WTC11 (cell line): Measurements from ENCODE around the gene SLC9A4. TPM values are rescaled to one million over a fixed set of nuclear protein-coding genes. Genes with fewer than 3 reads are reported as not detected.

Source experiments
- ATAC-seq: fragments of 200-7000 bp; cut with Tn5 transposase; 2 replicates; pipeline ENCODE4 v1.10.0; 2021; ENCODE audit warnings: mild to moderate bottlenecking, moderate library complexity
- CTCF ChIA-PET: fragments of 300-600 bp; sonication (Branson Sonifier 250); formaldehyde crosslinking; loops from one replicate; lab custom pipeline; 2021; ENCODE audit warnings: antibody characterized with exemption; lab: Charles Lee
- POLR2A ChIA-PET: fragments of 350-600 bp; sonication (Branson Sonifier 250); formaldehyde crosslinking; loops from one replicate; lab custom pipeline; 2021; ENCODE audit warnings: antibody characterized with exemption; lab: Charles Lee
- DNase-seq: peaks from one replicate; pipeline ENCODE4 v3.0.0; 2021; ENCODE audit warnings: low spot score
- H3K27ac Mint-ChIP-seq: 2 replicates; pipeline ENCODE4 v1.8.0; 2021; ENCODE audit warnings: mixed read lengths
- H3K27me3 Mint-ChIP-seq: 2 replicates; pipeline ENCODE4 v1.8.0; 2021; ENCODE audit warnings: low read depth, mild to moderate bottlenecking, moderate library complexity, mixed read lengths
- H3K36me3 Mint-ChIP-seq: 2 replicates; pipeline ENCODE4 v1.8.0; 2021; ENCODE audit warnings: mixed read lengths
- H3K4me1 Mint-ChIP-seq: 2 replicates; pipeline ENCODE4 v1.8.0; 2022; ENCODE audit warnings: mixed read lengths
- H3K4me3 Mint-ChIP-seq: 2 replicates; pipeline ENCODE4 v1.8.0; 2021; ENCODE audit warnings: mild to moderate bottlenecking, moderate library complexity, mixed read lengths
- H3K9me3 Mint-ChIP-seq: 2 replicates; pipeline ENCODE4 v1.8.0; 2021; ENCODE audit warnings: mixed read lengths
- MYBL2 ChIP-seq: sonication (generic); formaldehyde crosslinking; IDR thresholded peaks from 2 replicates; pipeline ENCODE4 v1.8.1; 2023; ENCODE audit warnings: mild to moderate bottlenecking, moderate library complexity, missing genetic modification reagents
- NFATC4 ChIP-seq: fragments of 250-450 bp; sonication (Bioruptor Pico); IDR thresholded peaks from 2 replicates; pipeline ENCODE4 v1.9.0; 2021; ENCODE audit warnings: mild to moderate bottlenecking
- NR2C2 ChIP-seq: sonication (generic); formaldehyde crosslinking; IDR thresholded peaks from 2 replicates; pipeline ENCODE4 v1.8.0; 2022; ENCODE audit warnings: mild to moderate bottlenecking, missing genetic modification reagents
- PRRX2 ChIP-seq: fragments of 250-450 bp; sonication (Bioruptor Pico); IDR thresholded peaks from 2 replicates; pipeline ENCODE4 v1.8.0; 2021; ENCODE audit warnings: mild to moderate bottlenecking
- RELA ChIP-seq: sonication (generic); formaldehyde crosslinking; IDR thresholded peaks from 2 replicates; pipeline ENCODE4 v1.8.1; 2022; ENCODE audit warnings: missing genetic modification reagents, mild to moderate bottlenecking, borderline replicate concordance
- TEAD4 ChIP-seq: sonication (generic); formaldehyde crosslinking; IDR thresholded peaks from 2 replicates; pipeline ENCODE4 v1.8.0; 2022; ENCODE audit warnings: mild to moderate bottlenecking, missing genetic modification reagents
- ZNF219 ChIP-seq: sonication (generic); formaldehyde crosslinking; IDR thresholded peaks from 2 replicates; pipeline ENCODE4 v1.8.0; 2023; ENCODE audit warnings: missing genetic modification reagents, mild to moderate bottlenecking, borderline replicate concordance
- ZNF317 ChIP-seq: sonication (generic); formaldehyde crosslinking; IDR thresholded peaks from 2 replicates; pipeline ENCODE4 v1.8.1; 2023; ENCODE audit warnings: low read depth, mild to moderate bottlenecking, moderate library complexity, missing genetic modification reagents, borderline replicate concordance
- ZNF671 ChIP-seq: fragments of 250-450 bp; sonication (Bioruptor Pico); IDR thresholded peaks from 2 replicates; pipeline ENCODE4 v1.8.0; 2021; ENCODE audit warnings: mild to moderate bottlenecking
- total RNA-seq: library from RNA; stranded (reverse); gene quantifications from 3 replicates; pipeline ENCODE4 v1.2.3, GENCODE V29; 2021
- TF ChIP-seq, protein P1 (sequence below): fragments of 250-450 bp; sonication (Bioruptor Pico); IDR thresholded peaks from 2 replicates; pipeline ENCODE4 v1.8.0; 2021; ENCODE audit warnings: mild to moderate bottlenecking
- TF ChIP-seq, protein P2 (sequence below): sonication (generic); formaldehyde crosslinking; IDR thresholded peaks from 2 replicates; pipeline ENCODE4 v1.8.0; 2022; ENCODE audit warnings: mild to moderate bottlenecking, missing genetic modification reagents
- TF ChIP-seq, protein P3 (sequence below): fragments of 250-450 bp; sonication (Bioruptor Pico); conservative IDR thresholded peaks from 2 replicates; pipeline ENCODE4 v1.9.0; 2021; ENCODE audit warnings: mild to moderate bottlenecking
- TF ChIP-seq, protein P4 (sequence below): fragments of 250-450 bp; sonication (Bioruptor Pico); IDR thresholded peaks from 2 replicates; pipeline ENCODE4 v1.9.0; 2021; ENCODE audit warnings: moderate library complexity, mild to moderate bottlenecking, inconsistent platforms, borderline replicate concordance
- TF ChIP-seq, protein P5 (sequence below): sonication (generic); formaldehyde crosslinking; IDR thresholded peaks from 2 replicates; pipeline ENCODE4 v1.8.0; 2023; ENCODE audit warnings: missing genetic modification reagents, mild to moderate bottlenecking, borderline replicate concordance
- TF ChIP-seq, protein P6 (sequence below): fragments of 250-450 bp; sonication (Bioruptor Pico); IDR thresholded peaks from 2 replicates; pipeline ENCODE4 v1.9.0; 2021; ENCODE audit warnings: mild to moderate bottlenecking
- TF ChIP-seq, protein P7 (sequence below): sonication (generic); formaldehyde crosslinking; conservative IDR thresholded peaks from 2 replicates; pipeline ENCODE4 v1.8.1; 2023; ENCODE audit warnings: mild to moderate bottlenecking, low read depth, missing genetic modification reagents, moderate library complexity
- TF ChIP-seq, protein P8 (sequence below): sonication (generic); formaldehyde crosslinking; IDR thresholded peaks from 2 replicates; pipeline ENCODE4 v1.8.1; 2023; ENCODE audit warnings: mild to moderate bottlenecking, missing genetic modification reagents
- TF ChIP-seq, protein P9 (sequence below): sonication (generic); formaldehyde crosslinking; IDR thresholded peaks from 2 replicates; pipeline ENCODE4 v1.8.1; 2022; ENCODE audit warnings: mild to moderate bottlenecking, missing genetic modification reagents, moderate library complexity, borderline replicate concordance

SLC9A4 gene
- total RNA-seq, 1 experiment from 2014 or later = 0.11 TPM

DNA sequence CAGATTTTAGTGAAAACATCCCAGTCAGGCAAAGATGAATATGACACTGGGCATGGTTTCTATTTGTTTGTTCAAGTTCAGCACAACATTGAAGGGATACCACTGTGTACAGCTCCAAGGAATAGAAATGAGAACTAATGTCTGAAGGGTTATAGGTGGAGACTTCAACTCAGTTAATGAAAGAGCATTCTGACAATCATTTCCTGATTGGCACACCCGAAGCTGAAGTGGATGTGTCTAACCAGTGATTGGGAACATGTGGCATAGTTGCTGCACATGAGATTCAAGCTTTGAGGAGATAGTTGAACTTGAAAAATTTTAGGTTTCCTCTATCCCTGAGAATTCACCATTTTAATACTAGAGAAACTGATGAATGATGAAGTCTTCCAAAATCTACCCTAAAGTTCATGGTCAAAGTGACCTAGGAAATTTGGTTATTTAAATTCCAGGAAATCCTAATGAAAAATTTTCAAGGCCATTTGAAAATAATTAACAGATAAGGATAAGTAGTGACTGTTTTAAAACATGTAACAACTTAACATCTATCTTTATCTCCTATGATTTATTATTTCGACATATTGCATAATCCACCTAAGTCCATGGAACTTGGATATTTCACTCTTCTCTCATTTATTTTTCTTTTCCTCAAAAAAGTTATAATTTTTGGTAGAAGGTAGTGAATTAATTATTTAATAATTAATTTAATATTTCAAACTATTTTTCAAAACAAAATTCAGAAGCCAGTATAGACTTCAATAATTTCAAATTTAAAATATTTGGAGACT lies 38.0 kb downstream of the SLC9A4 start:
- ATAC-seq = no peak
- no peak for DNase-seq
- Mint-ChIP-seq H3K27ac (no peak overlapping the region), H3K4me3 (no peak overlapping the region), H3K27me3 (no peaks in the 10 kb centered on the region), H3K36me3 (no peaks in the 10 kb centered on the region), H3K9me3 (peaks cover 17% of the 10 kb centered on the region), H3K4me1 (peaks cover 18% of the 10 kb centered on the region)
- ChIA-PET POLR2A (no interaction called here), CTCF (no interaction called here)
- TF ChIP-seq, protein P1, sequence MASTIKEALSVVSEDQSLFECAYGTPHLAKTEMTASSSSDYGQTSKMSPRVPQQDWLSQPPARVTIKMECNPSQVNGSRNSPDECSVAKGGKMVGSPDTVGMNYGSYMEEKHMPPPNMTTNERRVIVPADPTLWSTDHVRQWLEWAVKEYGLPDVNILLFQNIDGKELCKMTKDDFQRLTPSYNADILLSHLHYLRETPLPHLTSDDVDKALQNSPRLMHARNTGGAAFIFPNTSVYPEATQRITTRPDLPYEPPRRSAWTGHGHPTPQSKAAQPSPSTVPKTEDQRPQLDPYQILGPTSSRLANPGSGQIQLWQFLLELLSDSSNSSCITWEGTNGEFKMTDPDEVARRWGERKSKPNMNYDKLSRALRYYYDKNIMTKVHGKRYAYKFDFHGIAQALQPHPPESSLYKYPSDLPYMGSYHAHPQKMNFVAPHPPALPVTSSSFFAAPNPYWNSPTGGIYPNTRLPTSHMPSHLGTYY (CRISPR knock-in tag) = no peak
- TF ChIP-seq, protein P2, sequence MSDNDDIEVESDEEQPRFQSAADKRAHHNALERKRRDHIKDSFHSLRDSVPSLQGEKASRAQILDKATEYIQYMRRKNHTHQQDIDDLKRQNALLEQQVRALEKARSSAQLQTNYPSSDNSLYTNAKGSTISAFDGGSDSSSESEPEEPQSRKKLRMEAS (CRISPR knock-in tag) = no peak
- TF ChIP-seq, protein P3, sequence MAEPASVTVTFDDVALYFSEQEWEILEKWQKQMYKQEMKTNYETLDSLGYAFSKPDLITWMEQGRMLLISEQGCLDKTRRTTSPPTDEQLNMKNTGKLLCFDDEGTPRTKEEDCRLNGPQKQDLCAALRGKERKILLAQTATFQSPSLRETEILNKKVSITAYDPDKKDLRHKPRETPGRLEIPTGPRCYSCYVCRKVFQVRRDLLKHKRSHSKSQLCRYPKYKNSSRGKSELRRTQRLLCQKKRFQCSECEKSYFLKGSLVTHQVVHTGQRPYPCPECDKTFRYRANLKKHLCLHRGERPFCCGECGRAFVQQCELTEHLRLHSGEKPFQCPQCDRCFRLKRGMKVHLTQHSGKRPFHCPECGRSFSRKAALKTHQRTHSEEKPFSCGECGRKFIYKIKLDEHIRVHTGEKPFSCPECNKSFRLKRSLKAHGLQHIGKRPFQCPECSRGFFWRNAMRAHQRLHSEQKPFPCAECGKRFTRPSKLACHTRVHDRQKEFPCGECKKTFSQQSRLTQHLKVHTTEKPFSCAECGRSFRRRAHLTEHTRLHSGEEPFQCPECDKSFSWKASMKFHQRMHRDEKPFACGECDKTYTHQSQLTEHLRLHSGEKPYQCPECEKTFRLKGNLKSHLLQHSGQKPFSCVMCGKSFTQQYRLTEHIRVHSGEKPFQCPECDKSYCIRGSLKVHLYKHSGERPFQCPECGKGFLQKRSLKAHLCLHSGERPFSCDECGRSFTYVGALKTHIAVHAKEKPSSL (CRISPR knock-in tag) = no peak
- TF ChIP-seq, protein P4, sequence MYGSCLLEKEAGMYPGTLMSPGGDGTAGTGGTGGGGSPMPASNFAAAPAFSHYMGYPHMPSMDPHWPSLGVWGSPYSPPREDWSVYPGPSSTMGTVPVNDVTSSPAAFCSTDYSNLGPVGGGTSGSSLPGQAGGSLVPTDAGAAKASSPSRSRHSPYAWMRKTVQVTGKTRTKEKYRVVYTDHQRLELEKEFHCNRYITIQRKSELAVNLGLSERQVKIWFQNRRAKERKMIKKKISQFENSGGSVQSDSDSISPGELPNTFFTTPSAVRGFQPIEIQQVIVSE (CRISPR knock-in tag) = no peak
- TF ChIP-seq MYBL2 (CRISPR knock-in tag) (no peak), ZNF671 (no peak)
- TF ChIP-seq, protein P5, sequence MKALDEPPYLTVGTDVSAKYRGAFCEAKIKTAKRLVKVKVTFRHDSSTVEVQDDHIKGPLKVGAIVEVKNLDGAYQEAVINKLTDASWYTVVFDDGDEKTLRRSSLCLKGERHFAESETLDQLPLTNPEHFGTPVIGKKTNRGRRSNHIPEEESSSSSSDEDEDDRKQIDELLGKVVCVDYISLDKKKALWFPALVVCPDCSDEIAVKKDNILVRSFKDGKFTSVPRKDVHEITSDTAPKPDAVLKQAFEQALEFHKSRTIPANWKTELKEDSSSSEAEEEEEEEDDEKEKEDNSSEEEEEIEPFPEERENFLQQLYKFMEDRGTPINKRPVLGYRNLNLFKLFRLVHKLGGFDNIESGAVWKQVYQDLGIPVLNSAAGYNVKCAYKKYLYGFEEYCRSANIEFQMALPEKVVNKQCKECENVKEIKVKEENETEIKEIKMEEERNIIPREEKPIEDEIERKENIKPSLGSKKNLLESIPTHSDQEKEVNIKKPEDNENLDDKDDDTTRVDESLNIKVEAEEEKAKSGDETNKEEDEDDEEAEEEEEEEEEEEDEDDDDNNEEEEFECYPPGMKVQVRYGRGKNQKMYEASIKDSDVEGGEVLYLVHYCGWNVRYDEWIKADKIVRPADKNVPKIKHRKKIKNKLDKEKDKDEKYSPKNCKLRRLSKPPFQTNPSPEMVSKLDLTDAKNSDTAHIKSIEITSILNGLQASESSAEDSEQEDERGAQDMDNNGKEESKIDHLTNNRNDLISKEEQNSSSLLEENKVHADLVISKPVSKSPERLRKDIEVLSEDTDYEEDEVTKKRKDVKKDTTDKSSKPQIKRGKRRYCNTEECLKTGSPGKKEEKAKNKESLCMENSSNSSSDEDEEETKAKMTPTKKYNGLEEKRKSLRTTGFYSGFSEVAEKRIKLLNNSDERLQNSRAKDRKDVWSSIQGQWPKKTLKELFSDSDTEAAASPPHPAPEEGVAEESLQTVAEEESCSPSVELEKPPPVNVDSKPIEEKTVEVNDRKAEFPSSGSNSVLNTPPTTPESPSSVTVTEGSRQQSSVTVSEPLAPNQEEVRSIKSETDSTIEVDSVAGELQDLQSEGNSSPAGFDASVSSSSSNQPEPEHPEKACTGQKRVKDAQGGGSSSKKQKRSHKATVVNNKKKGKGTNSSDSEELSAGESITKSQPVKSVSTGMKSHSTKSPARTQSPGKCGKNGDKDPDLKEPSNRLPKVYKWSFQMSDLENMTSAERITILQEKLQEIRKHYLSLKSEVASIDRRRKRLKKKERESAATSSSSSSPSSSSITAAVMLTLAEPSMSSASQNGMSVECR (CRISPR knock-in tag) = no peak

DNA sequence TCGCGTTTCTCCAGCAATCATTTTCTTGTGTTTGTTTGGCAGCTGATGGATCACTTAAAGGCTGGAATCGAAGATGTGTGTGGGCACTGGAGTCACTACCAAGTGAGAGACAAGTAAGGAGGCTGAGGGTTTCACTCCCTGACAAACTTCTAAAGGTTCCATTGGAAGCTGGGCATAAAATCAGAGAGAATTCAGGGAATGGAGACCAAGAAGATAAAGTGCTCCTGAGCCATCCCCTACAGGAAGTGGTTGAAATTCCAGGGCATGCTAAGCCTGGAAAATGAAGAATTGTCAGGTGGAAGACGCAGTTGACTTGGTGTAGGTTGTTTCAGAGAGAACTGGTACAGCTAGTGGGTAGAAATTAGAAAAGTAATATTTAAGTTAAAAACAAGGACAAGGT lies 39.1 kb downstream of the SLC9A4 start:
- DNase-seq = no peak
- ChIA-PET CTCF (no interaction called here), POLR2A (no interaction called here)
- TF ChIP-seq PRRX2 (CRISPR knock-in tag) (no peak), RELA (no peak), ZNF219 (CRISPR knock-in tag) (no peak), ZNF317 (CRISPR knock-in tag) (no peak), NR2C2 (CRISPR knock-in tag) (no peak), TEAD4 (no peak), NFATC4 (no peak)
- TF ChIP-seq, protein P6, sequence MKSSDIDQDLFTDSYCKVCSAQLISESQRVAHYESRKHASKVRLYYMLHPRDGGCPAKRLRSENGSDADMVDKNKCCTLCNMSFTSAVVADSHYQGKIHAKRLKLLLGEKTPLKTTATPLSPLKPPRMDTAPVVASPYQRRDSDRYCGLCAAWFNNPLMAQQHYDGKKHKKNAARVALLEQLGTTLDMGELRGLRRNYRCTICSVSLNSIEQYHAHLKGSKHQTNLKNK (CRISPR knock-in tag) = no peak
- TF ChIP-seq, protein P7, sequence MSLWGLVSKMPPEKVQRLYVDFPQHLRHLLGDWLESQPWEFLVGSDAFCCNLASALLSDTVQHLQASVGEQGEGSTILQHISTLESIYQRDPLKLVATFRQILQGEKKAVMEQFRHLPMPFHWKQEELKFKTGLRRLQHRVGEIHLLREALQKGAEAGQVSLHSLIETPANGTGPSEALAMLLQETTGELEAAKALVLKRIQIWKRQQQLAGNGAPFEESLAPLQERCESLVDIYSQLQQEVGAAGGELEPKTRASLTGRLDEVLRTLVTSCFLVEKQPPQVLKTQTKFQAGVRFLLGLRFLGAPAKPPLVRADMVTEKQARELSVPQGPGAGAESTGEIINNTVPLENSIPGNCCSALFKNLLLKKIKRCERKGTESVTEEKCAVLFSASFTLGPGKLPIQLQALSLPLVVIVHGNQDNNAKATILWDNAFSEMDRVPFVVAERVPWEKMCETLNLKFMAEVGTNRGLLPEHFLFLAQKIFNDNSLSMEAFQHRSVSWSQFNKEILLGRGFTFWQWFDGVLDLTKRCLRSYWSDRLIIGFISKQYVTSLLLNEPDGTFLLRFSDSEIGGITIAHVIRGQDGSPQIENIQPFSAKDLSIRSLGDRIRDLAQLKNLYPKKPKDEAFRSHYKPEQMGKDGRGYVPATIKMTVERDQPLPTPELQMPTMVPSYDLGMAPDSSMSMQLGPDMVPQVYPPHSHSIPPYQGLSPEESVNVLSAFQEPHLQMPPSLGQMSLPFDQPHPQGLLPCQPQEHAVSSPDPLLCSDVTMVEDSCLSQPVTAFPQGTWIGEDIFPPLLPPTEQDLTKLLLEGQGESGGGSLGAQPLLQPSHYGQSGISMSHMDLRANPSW (CRISPR knock-in tag) = no peak
- TF ChIP-seq, protein P8, sequence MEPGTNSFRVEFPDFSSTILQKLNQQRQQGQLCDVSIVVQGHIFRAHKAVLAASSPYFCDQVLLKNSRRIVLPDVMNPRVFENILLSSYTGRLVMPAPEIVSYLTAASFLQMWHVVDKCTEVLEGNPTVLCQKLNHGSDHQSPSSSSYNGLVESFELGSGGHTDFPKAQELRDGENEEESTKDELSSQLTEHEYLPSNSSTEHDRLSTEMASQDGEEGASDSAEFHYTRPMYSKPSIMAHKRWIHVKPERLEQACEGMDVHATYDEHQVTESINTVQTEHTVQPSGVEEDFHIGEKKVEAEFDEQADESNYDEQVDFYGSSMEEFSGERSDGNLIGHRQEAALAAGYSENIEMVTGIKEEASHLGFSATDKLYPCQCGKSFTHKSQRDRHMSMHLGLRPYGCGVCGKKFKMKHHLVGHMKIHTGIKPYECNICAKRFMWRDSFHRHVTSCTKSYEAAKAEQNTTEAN = no peak
- TF ChIP-seq, protein P2 (CRISPR knock-in tag) = no peak
- TF ChIP-seq, protein P9, sequence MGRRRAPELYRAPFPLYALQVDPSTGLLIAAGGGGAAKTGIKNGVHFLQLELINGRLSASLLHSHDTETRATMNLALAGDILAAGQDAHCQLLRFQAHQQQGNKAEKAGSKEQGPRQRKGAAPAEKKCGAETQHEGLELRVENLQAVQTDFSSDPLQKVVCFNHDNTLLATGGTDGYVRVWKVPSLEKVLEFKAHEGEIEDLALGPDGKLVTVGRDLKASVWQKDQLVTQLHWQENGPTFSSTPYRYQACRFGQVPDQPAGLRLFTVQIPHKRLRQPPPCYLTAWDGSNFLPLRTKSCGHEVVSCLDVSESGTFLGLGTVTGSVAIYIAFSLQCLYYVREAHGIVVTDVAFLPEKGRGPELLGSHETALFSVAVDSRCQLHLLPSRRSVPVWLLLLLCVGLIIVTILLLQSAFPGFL = no peak
- Mint-ChIP-seq H3K36me3 (no peaks in the 10 kb centered on the region), H3K9me3 (peaks cover 17% of the 10 kb centered on the region), H3K27ac (no peak overlapping the region), H3K4me3 (no peak overlapping the region), H3K4me1 (peaks cover 18% of the 10 kb centered on the region), H3K27me3 (no peaks in the 10 kb centered on the region)
- no peak for ATAC-seq
